HG03442 (cell line): Measurements from ENCODE around the gene ANKRD37.
"Not testable (repeated sequence)": the region's sequence is repeated elsewhere in the genome, so short reads cannot be mapped to it uniquely, and the experiment has no call there.

Experiments used
- ATAC-seq: cut with Tn5 transposase; IDR thresholded peaks from one replicate; pipeline ENCODE4 v1.9.1; 2021; ENCODE audit warnings: mild to moderate bottlenecking, moderate library complexity; ENCODE audit not compliant: unreplicated experiment

The ANKRD37 gene

DNA sequence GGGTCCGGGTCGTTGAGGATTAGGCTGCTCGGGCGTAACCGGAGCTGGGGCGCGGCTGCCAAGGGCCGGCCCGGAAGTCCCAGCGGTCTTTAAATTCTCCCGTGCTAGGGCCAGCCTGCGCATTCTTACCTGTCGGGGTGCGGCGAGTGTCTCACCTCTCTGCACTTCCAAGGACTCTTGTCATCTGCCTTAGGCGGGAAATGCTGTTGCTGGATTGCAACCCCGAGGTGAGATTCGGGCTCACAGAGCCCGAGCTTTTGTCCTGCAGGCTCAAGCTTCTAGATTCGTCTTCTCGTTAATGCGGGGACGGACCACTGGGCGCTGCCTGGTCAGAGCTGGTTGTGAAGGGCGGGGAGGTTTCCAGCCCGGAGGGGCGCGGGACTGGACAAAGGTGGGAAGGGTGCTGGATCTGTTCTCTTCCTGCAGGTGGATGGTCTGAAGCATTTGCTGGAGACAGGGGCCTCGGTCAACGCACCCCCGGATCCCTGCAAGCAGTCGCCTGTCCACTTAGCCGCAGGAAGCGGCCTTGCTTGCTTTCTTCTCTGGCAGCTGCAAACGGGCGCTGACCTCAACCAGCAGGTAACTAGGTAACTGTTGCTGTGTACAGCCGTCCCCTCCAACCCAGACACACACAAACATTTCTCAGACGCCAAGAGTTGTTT is at the start of gene ANKRD37:
TSS of gene ANKRD37 (plus strand) at position 118 of the 662 bp plus-strand sequence. CDS start at position 201, 83 bp downstream.
- no peak for ATAC-seq

DNA sequence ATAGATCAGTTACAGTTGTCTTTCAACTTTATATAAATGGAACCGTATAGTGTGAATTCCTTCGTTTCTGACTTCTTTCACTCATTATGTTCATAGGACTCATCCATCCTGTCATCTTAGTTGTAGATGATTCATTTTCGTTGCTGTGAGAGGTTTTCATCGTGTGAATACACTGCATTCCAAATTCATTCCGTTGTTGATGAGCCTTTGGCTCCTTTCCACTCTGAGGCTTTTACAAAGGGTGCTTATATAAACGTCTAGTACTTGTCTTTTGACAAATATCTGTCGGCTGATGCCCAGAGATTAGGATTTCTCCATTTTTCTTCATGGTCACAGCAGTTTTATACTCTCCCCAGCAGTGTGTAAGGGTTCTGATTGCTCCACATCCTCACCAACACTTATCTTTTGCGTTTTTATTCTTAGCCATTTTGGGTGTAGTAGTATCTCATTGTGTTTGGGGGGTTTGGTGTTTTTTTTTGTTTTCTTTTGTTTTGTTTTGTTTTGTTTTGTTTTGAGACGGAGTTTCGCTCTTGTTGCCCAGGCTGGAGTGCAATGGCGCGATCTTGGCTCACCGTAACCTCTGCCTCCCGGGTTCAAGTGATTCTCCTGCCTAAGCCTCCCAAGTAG is 49.6 kb upstream of the ANKRD37 start:
- no peak for ATAC-seq

GRCh38 chr4:185351691-185352090 is 45.0 kb upstream of the ANKRD37 start:
- no peak for ATAC-seq

GRCh38 chr4:185352202-185352601 is 44.4 kb upstream of the ANKRD37 start:
- no peak for ATAC-seq

GRCh38 chr4:185352741-185353140 is 43.9 kb upstream of the ANKRD37 start:
- ATAC-seq: peak; percentile 42

DNA sequence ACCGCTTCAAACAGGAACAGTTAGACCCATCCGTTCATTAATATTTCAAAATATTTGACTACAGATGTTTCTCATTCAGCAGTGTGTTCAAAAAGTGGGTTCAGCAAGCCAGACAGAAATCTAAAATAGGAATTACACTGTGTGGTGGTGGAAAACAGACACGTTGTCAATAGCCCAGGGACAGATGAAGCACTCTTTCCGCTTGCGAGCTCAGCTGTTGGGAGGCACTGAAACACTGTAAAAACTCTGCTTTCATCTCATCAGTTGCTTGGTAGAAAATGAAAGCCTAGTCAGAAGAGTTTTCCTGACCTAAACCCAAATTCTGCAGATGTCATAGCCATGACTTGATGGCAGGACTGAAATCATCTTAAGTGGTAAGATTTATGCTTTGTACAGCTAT is 39.4 kb upstream of the ANKRD37 start:
- no peak for ATAC-seq

- ATAC-seq: no peak
Measured at GRCh38 chr4:185357733-185358440, 38.8 kb upstream of the ANKRD37 start.

DNA sequence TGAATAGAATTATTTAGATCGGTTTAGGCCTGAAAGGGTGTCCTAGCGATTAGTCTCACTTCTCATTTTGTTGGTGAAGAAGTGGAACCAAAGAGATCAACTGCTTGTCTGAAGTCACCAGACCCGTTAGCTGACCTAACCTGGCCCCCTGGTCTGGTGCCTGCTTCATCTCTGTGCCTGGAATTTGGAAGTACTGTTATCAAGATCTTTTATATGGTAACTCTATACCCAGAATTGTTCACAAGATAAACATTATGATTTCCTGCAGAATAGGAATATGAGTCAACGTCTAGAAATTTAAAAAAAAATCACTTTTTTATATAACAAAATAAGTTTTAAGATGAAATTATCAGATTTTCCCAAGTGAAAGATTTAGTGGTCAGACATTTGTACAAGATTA is 38.1 kb upstream of the ANKRD37 start:
- no peak for ATAC-seq

GRCh38 chr4:185358959-185359358 is 37.7 kb upstream of the ANKRD37 start:
- ATAC-seq: no peak

- ATAC-seq: no peak
Measured at GRCh38 chr4:185359767-185360446, 36.7 kb upstream of the ANKRD37 start.

DNA sequence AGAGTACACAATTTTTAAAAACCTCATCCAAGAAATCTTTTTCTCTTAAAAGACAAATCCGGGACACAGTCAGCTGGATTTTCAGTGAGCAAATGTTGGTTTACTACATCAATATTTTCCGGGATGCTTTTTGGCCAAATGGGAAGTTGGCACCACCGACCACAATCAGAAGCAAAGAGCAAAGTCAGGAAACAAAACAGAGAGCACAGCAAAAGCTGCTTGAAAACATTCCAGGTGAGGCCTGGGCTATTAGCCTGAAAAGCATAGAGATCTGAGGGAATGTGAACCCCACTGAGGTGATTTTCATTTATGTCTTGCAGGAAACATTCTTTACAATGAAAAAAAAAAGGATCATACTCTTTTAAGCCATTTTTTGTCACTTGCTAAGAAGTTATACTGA is 34.8 kb upstream of the ANKRD37 start:
- no peak for ATAC-seq

- ATAC-seq: not testable (repeated sequence)
Measured at GRCh38 chr4:185362570-185362969, 34.1 kb upstream of the ANKRD37 start.

- ATAC-seq: no peak
Measured at GRCh38 chr4:185363251-185363650, 33.4 kb upstream of the ANKRD37 start.

DNA sequence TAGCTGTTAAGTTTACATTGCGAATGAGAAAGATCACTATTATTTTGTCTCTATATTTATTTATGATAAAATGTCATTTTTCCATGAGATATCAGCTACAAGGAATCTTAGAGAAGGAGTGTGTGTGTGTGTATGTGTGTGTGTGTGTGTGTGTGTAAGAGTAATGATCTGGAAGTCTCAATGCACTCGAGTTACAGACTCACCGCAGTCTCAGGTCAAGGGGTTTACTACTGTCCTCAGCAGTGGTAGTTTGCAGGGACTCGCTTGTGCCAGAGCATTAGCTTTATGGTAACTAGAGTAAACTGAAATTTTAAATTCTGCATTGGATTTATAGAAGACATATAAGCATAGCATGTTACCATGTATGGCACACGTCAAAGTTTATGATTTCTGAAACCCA is 31.8 kb upstream of the ANKRD37 start:
- no peak for ATAC-seq

DNA sequence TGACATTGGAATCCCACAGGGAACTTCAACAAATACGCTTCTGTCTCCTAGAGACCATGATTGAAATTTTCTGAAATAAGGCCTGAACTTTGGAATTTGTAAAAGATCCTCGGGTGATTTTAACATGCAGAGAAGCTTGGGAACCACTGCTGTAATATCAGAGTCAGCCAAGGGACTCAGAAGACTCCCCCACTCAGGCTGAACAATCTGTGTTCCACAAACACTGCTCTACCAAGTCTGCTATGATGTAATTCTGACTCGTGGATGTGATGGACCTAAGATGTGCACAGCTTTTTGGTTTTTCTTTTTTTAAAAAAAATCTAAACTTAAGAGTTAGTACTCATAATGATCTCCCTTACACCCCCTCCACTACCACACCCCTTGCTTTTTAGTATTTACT is 26.9 kb upstream of the ANKRD37 start:
- ATAC-seq: no peak

- no peak for ATAC-seq
Measured at GRCh38 chr4:185370268-185370949, 26.2 kb upstream of the ANKRD37 start.

GRCh38 chr4:185371702-185372101 is 24.9 kb upstream of the ANKRD37 start:
- ATAC-seq: no peak

DNA sequence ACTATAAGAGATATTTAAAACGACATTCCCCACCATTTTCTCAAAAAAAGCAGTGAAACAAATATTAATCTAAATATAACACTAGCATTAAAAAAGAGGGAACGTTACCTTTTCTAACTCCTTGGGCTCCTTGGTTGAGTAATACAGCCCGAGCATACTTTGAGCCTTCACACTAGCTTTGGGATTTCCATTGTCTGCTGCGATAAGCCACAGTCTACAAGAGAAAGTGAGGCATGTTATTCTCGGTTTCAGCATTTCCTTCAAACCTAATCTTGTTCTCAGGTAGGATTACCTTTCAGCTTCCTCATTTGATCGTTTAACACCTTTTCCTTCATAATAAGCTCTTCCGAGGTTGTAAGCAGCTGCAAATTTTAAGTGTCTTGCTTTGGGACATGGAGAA is 22.6 kb upstream of the ANKRD37 start:
- no peak for ATAC-seq

DNA sequence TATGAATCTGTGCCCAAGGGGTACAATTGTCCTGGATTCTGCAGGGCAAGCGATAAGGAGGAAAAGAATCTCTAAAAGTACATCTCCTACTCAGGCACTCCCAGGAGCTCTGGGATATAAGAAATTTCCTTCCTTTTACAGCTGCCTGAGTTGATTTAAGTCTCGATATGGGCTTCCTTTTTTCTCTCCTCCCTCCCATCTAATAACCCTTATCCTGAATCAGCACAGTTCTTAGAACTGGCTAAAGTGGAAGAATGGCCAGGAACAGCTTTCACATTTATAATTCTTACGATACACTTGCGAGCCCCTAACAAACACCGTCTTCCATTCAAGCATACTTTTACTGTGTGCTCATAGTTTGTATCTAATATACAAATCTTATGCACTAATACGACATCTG is 22.1 kb upstream of the ANKRD37 start:
- ATAC-seq: no peak

DNA sequence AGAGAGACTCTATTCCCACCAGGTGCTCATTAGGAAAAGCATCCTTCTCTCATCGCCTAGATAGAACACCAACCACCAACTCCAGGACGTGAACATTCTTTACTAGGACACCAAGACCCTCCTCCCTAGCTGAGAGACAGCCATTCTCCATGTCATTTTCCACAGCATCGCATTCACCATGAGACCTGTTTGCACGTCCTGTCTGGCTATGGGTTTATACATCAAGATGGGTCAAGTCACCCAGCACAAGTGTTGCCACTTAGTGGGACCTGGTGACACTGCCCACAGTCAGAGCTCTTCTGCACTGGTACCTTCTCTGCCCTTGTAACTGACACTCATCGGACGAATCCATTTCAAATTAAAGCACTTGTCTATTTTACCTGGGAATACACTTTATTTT is 18.4 kb upstream of the ANKRD37 start:
- no peak for ATAC-seq
